Karpas-422 (cell line): ENCODE measurements around the gene ADH4. TPM values are rescaled to one million over a fixed set of nuclear protein-coding genes. Genes with fewer than 3 reads are reported as not detected.

Source experiments
- DNase-seq: peaks from one replicate; pipeline ENCODE4 v3.0.0-alpha.2; 2015
- H2AFZ ChIP-seq: fragments of 200-600 bp; sonication (generic); 2 replicates; pipeline ENCODE4 v1.6.1; 2014; ENCODE audit warnings: antibody characterized with exemption, low read length, mixed read lengths
- H3K27ac ChIP-seq: fragments of 200-600 bp; sonication (generic); 2 replicates; pipeline ENCODE4 v1.5.1; 2014; ENCODE audit warnings: mild to moderate bottlenecking, low read length, moderate library complexity
- H3K27me3 ChIP-seq: fragments of 200-600 bp; sonication (generic); 2 replicates; pipeline ENCODE4 v1.6.1; 2014; ENCODE audit warnings: low read length, mixed read lengths
- H3K36me3 ChIP-seq: fragments of 200-600 bp; sonication (generic); 2 replicates; pipeline ENCODE4 v1.6.1; 2014; ENCODE audit warnings: low read length, mixed read lengths; ENCODE audit not compliant: insufficient read depth
- H3K4me1 ChIP-seq: fragments of 200-600 bp; sonication (generic); 2 replicates; pipeline ENCODE4 v1.6.1; 2014; ENCODE audit warnings: mild to moderate bottlenecking, low read length, mixed read lengths
- H3K4me2 ChIP-seq: fragments of 200-600 bp; sonication (generic); 2 replicates; pipeline ENCODE4 v1.6.1; 2014; ENCODE audit warnings: low read length, low read depth, mild to moderate bottlenecking; ENCODE audit not compliant: poor library complexity, severe bottlenecking
- H3K4me3 ChIP-seq: fragments of 200-600 bp; sonication (generic); 2 replicates; pipeline ENCODE4 v1.5.1; 2014; ENCODE audit warnings: mild to moderate bottlenecking, antibody characterized with exemption, low read length, mixed read lengths
- H3K79me2 ChIP-seq: fragments of 200-600 bp; sonication (generic); 2 replicates; pipeline ENCODE4 v1.6.1; 2014; ENCODE audit warnings: mild to moderate bottlenecking, low read length, mixed read lengths
- H3K9ac ChIP-seq: fragments of 200-600 bp; sonication (generic); 2 replicates; pipeline ENCODE4 v1.6.0; 2014; ENCODE audit warnings: low read length
- H3K9me2 ChIP-seq: fragments of 200-600 bp; sonication (generic), shearing (Covaris generic); replicated peaks from 2 replicates; pipeline ENCODE4 v1.6.0; 2014; ENCODE audit warnings: mild to moderate bottlenecking, low read length, moderate library complexity; ENCODE audit not compliant: insufficient read depth
- H3K9me3 ChIP-seq: fragments of 300-700, 200-600 bp; sonication (generic); 2 replicates; pipeline ENCODE4 v1.6.1; 2014; ENCODE audit warnings: low read length, mixed read lengths
- H4K20me1 ChIP-seq: fragments of 200-600 bp; sonication (generic); 2 replicates; pipeline ENCODE4 v1.6.1; 2014; ENCODE audit warnings: mild to moderate bottlenecking, antibody characterized with exemption, low read length, low read depth; ENCODE audit not compliant: insufficient read depth
- total RNA-seq: library from RNA; depleted of rRNA; stranded (reverse); fragments of >200 nt; shearing (Covaris generic); gene quantifications from 2 replicates; pipeline ENCODE4 v1.2.3, GENCODE V29; 2014; ENCODE audit warnings: low replicate concordance; rRNA removed

The ADH4 gene
- total RNA-seq, 1 experiment from 2014 or later: not detected

GRCh38 chr4:99076292-99076976, 67.7 kb downstream of the ADH4 start:
- 0 out of 2 replicates have a peak, but pooled peaks cover 6% of the 10 kb centered on the region for H3K79me2 ChIP-seq
- H3K9me3 ChIP-seq: no peaks in the 10 kb centered on the region
- no peaks in the 10 kb centered on the region for H3K4me1 ChIP-seq
- no peak overlapping the region for H3K9ac ChIP-seq
- H3K27me3 ChIP-seq: no peaks in the 10 kb centered on the region
- DNase-seq: no peak
- H4K20me1 ChIP-seq: no peaks in the 10 kb centered on the region
- H3K4me3 ChIP-seq: no peak overlapping the region
- no peaks in the 10 kb centered on the region for H3K9me2 ChIP-seq
- peaks cover 48% of the 10 kb centered on the region; the same call in 1 of the 2 replicates for H3K36me3 ChIP-seq
- H3K4me2 ChIP-seq: no peak overlapping the region
- no peak overlapping the region for H2AFZ ChIP-seq
- H3K27ac ChIP-seq: no peak overlapping the region

DNA sequence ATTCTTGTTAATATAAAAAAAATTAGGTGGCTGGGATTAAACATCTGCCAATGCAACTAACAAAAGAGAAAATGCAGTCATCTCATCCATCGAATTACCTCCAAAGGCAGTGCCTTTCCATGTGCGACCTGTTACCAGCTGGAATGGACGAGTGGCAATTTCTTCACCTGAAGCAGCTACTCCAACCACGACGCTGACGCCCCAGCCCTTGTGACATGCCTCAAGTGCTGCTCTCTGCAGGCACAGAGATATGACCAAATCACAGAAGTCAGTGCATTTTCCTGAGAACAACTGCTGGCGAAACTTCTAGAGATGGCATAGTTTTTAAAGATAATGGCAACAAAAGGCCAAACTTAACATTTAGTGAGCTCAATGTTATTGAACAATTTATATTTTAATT, 69.3 kb downstream of the ADH4 start:
- Histone ChIP-seq H3K27me3 (no peaks in the 10 kb centered on the region), H3K4me2 (no peak overlapping the region), H3K36me3 (peaks cover 40% of the 10 kb centered on the region; the same call in 1 of the 2 replicates), H3K79me2 (0 out of 2 replicates have a peak, but pooled peaks cover 6% of the 10 kb centered on the region), H4K20me1 (no peaks in the 10 kb centered on the region), H3K27ac (no peak overlapping the region), H3K4me1 (no peaks in the 10 kb centered on the region), H3K9me2 (no peaks in the 10 kb centered on the region), H3K9me3 (no peaks in the 10 kb centered on the region), H3K4me3 (no peak overlapping the region), H3K9ac (no peak overlapping the region), H2AFZ (no peak overlapping the region)
- DNase-seq: no peak

Other genes with a start within 250 kb of the ADH4 start
- 89.9 and 130 TPM in 2 replicates for gene EIF4E, start 215.2 kb downstream of the ADH4 start, total RNA-seq
- gene METAP1, start 148.6 kb downstream of the ADH4 start, total RNA-seq: 81.8 and 95.4 TPM in 2 replicates
- gene ADH5, start 55.5 kb downstream of the ADH4 start, total RNA-seq: 64.3 and 67.7 TPM in 2 replicates
- gene ADH6, start 74.9 kb upstream of the ADH4 start, total RNA-seq: not detected in 2 replicates
- gene ADH1A, start 146.7 kb upstream of the ADH4 start, total RNA-seq: not detected in 2 replicates
- gene ADH1B, start 177.1 kb upstream of the ADH4 start, total RNA-seq: not detected in 2 replicates
- not detected in 2 replicates for gene ADH1C, start 208.4 kb upstream of the ADH4 start, total RNA-seq